SK-N-SH (cell line): ENCODE measurements around the gene ANKRD50.

ENCODE experiments used
- FOXM1 ChIP-seq: IDR thresholded peaks from 2 replicates; pipeline ENCODE4 v1.4.0; 2012; ENCODE audit warnings: low read depth, mild to moderate bottlenecking
- MEF2A ChIP-seq: IDR thresholded peaks from 2 replicates; pipeline ENCODE4 v1.4.0; 2012; ENCODE audit warnings: low read depth, borderline replicate concordance
- POLR2AphosphoS5 ChIP-seq: IDR thresholded peaks from 2 replicates; pipeline ENCODE4 v1.6.1; 2012; ENCODE audit warnings: low read depth, low read length
- YY1 ChIP-seq: IDR thresholded peaks from 2 replicates; pipeline ENCODE4 v1.4.0; 2012; ENCODE audit warnings: low read depth, mild to moderate bottlenecking
- TF ChIP-seq, protein P1 (sequence below): fragments of 200-600 bp; sonication (generic); IDR thresholded peaks from 2 replicates; pipeline ENCODE4 v1.6.1; 2017; ENCODE audit warnings: antibody characterized with exemption, mild to moderate bottlenecking, moderate library complexity
- TF ChIP-seq, protein P2 (sequence below): IDR thresholded peaks from 2 replicates; pipeline ENCODE4 v1.6.1; 2012; ENCODE audit warnings: mild to moderate bottlenecking, low read depth, low read length, moderate library complexity
- TF ChIP-seq, protein P3 (sequence below): IDR thresholded peaks from 2 replicates; pipeline ENCODE4 v1.4.0; 2012; ENCODE audit warnings: low read depth, borderline replicate concordance

DNA sequence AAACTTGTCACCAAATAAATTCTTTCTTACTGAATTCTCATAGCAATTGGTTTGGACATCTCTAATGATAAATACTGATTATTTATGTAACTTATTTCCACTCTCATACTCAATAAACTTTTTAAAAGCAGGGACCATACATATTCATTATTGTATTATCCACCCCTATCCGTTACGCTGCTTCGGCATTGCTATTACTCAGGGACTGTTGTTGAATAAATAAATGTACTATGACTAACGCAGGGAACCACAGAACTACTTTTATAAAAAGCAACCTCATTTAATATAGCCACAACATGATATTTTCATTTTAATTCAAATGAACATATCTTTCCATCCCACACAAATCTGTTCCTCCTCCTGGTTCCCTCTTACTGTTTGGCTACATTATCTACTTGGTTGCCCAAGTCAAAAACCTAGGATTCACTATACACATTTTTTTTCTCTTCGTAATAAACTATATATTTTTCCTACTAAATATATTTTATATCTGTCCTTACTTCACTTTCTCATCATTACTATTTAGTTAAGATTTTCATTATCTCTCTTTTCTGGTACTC lies 14.9 kb upstream of the ANKRD50 start:
- TF ChIP-seq, protein P1, sequence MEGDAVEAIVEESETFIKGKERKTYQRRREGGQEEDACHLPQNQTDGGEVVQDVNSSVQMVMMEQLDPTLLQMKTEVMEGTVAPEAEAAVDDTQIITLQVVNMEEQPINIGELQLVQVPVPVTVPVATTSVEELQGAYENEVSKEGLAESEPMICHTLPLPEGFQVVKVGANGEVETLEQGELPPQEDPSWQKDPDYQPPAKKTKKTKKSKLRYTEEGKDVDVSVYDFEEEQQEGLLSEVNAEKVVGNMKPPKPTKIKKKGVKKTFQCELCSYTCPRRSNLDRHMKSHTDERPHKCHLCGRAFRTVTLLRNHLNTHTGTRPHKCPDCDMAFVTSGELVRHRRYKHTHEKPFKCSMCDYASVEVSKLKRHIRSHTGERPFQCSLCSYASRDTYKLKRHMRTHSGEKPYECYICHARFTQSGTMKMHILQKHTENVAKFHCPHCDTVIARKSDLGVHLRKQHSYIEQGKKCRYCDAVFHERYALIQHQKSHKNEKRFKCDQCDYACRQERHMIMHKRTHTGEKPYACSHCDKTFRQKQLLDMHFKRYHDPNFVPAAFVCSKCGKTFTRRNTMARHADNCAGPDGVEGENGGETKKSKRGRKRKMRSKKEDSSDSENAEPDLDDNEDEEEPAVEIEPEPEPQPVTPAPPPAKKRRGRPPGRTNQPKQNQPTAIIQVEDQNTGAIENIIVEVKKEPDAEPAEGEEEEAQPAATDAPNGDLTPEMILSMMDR: no peak
- TF ChIP-seq FOXM1: no peak
- no peak for TF ChIP-seq MEF2A
- TF ChIP-seq POLR2AphosphoS5: no peak
- TF ChIP-seq YY1: no peak
- TF ChIP-seq, protein P2, sequence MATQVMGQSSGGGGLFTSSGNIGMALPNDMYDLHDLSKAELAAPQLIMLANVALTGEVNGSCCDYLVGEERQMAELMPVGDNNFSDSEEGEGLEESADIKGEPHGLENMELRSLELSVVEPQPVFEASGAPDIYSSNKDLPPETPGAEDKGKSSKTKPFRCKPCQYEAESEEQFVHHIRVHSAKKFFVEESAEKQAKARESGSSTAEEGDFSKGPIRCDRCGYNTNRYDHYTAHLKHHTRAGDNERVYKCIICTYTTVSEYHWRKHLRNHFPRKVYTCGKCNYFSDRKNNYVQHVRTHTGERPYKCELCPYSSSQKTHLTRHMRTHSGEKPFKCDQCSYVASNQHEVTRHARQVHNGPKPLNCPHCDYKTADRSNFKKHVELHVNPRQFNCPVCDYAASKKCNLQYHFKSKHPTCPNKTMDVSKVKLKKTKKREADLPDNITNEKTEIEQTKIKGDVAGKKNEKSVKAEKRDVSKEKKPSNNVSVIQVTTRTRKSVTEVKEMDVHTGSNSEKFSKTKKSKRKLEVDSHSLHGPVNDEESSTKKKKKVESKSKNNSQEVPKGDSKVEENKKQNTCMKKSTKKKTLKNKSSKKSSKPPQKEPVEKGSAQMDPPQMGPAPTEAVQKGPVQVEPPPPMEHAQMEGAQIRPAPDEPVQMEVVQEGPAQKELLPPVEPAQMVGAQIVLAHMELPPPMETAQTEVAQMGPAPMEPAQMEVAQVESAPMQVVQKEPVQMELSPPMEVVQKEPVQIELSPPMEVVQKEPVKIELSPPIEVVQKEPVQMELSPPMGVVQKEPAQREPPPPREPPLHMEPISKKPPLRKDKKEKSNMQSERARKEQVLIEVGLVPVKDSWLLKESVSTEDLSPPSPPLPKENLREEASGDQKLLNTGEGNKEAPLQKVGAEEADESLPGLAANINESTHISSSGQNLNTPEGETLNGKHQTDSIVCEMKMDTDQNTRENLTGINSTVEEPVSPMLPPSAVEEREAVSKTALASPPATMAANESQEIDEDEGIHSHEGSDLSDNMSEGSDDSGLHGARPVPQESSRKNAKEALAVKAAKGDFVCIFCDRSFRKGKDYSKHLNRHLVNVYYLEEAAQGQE: no peak
- TF ChIP-seq, protein P3, sequence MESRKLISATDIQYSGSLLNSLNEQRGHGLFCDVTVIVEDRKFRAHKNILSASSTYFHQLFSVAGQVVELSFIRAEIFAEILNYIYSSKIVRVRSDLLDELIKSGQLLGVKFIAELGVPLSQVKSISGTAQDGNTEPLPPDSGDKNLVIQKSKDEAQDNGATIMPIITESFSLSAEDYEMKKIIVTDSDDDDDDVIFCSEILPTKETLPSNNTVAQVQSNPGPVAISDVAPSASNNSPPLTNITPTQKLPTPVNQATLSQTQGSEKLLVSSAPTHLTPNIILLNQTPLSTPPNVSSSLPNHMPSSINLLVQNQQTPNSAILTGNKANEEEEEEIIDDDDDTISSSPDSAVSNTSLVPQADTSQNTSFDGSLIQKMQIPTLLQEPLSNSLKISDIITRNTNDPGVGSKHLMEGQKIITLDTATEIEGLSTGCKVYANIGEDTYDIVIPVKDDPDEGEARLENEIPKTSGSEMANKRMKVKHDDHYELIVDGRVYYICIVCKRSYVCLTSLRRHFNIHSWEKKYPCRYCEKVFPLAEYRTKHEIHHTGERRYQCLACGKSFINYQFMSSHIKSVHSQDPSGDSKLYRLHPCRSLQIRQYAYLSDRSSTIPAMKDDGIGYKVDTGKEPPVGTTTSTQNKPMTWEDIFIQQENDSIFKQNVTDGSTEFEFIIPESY: no peak
